Astrocyte of the hippocampus (primary cell): Measurements from ENCODE around the gene SHISA9.

Source experiments
- DNase-seq: peaks from one replicate; pipeline ENCODE4 v3.0.0; 2011; ENCODE audit warnings: low read depth, low spot score

Gene SHISA9

GRCh38 chr16:13264749-13265552 is 363.6 kb downstream of the SHISA9 start:
- no peak for DNase-seq

- no peak for DNase-seq
Observed at GRCh38 chr16:13269359-13269758, 368.0 kb downstream of the SHISA9 start.

- DNase-seq, result no peak
Observed at GRCh38 chr16:13269905-13270528, 368.6 kb downstream of the SHISA9 start.

- DNase-seq, result no peak
Observed at GRCh38 chr16:13270602-13271001, 369.2 kb downstream of the SHISA9 start.

- no peak for DNase-seq
Observed at GRCh38 chr16:13289515-13289914, 388.1 kb downstream of the SHISA9 start.
